ENCODE measurements around the gene FCRL6. TPM values are rescaled to one million over a fixed set of nuclear protein-coding genes. Genes with fewer than 3 reads are reported as not detected.

The FCRL6 gene
- total RNA-seq, 1 experiment from 2014 or later = 1.5 TPM

GRCh38 chr1:159799446-159799985, 2.6 kb upstream of the FCRL6 start:
- DNase-seq (ENCODE audit: low read depth) = no peak

- no peak for DNase-seq (ENCODE audit: low read depth)
Observed at GRCh38 chr1:159800177-159800930, 1.8 kb upstream of the FCRL6 start.

GRCh38 chr1:159803956-159804689, 2.0 kb downstream of the FCRL6 start:
- DNase-seq (ENCODE audit: low read depth) = no peak

- DNase-seq (ENCODE audit: low read depth) = peak; percentile 93
Observed at GRCh38 chr1:159804924-159805323, 2.8 kb downstream of the FCRL6 start.

- no peak for DNase-seq (ENCODE audit: low read depth)
Observed at GRCh38 chr1:159815926-159816325, 13.8 kb downstream of the FCRL6 start.

GRCh38 chr1:159817276-159818041, 15.3 kb downstream of the FCRL6 start:
- peak; percentile 92 for DNase-seq (ENCODE audit: low read depth)

- DNase-seq (ENCODE audit: low read depth) = no peak
Observed at GRCh38 chr1:159821171-159821867, 19.2 kb downstream of the FCRL6 start.

- DNase-seq (ENCODE audit: low read depth) = no peak
Observed at GRCh38 chr1:159823406-159823805, 21.2 kb downstream of the FCRL6 start.

- no peak for DNase-seq (ENCODE audit: low read depth)
Observed at GRCh38 chr1:159825564-159825963, 23.4 kb downstream of the FCRL6 start.

GRCh38 chr1:159826441-159827101, 24.4 kb downstream of the FCRL6 start, which contains the start of gene SLAMF8:
Gene SLAMF8, plus strand, starts transcription at chr1:159826873. Its CDS starts 26 bp downstream, at chr1:159826899.
- DNase-seq (ENCODE audit: low read depth) = peak; percentile 37

- DNase-seq (ENCODE audit: low read depth) = no peak
Observed at GRCh38 chr1:159827102-159827490, 24.9 kb downstream of the FCRL6 start.

GRCh38 chr1:159827549-159827948, 25.4 kb downstream of the FCRL6 start:
- DNase-seq (ENCODE audit: low read depth) = no peak

GRCh38 chr1:159828176-159828575, 26.0 kb downstream of the FCRL6 start:
- no peak for DNase-seq (ENCODE audit: low read depth)

- no peak for DNase-seq (ENCODE audit: low read depth)
Observed at GRCh38 chr1:159828581-159829272, 26.6 kb downstream of the FCRL6 start.

GRCh38 chr1:159829273-159829634, 27.1 kb downstream of the FCRL6 start:
- no peak for DNase-seq (ENCODE audit: low read depth)

- peak; percentile 58 for DNase-seq (ENCODE audit: low read depth)
Observed at GRCh38 chr1:159829822-159830465, 27.8 kb downstream of the FCRL6 start.

GRCh38 chr1:159830722-159831121, 28.6 kb downstream of the FCRL6 start:
- no peak for DNase-seq (ENCODE audit: low read depth)

- no peak for DNase-seq (ENCODE audit: low read depth)
Observed at GRCh38 chr1:159831412-159832141, 29.4 kb downstream of the FCRL6 start.

GRCh38 chr1:159832309-159832708, 30.1 kb downstream of the FCRL6 start:
- peak; percentile 35 for DNase-seq (ENCODE audit: low read depth)
